Measurements from ENCODE around the gene VCAN.

Gene VCAN

DNA sequence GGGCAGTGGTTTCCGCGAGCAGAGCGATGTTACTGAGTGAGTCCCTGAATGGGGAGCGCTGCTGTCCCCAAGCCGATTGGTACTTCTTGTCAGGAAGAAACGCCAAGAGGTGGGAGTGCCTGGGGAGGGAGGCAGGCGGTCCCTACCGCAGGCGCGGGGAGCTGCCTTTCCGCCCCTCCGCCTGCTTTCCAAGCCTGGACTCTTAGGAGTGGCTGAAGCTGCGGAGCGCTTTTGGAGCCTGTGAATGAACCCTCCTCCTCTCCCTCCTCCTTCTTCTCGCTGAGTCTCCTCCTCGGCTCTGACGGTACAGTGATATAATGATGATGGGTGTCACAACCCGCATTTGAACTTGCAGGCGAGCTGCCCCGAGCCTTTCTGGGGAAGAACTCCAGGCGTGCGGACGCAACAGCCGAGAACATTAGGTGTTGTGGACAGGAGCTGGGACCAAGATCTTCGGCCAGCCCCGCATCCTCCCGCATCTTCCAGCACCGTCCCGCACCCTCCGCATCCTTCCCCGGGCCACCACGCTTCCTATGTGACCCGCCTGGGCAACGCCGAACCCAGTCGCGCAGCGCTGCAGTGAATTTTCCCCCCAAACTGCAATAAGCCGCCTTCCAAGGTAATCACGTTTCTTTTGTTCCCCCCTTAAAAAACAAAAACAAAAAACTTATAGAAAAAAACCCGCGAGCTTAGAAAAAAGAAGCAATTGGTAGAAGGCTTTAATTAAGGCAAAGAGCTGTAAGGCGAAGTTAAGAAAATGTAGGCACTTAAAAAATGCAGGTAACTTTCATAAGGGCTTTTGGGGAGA lies at the start of gene VCAN:
TSS of gene VCAN (plus strand) at position 340 of the 808 bp plus-strand sequence. CDS start 11,775 bp downstream, outside the sequence.
- TF ChIP-seq, protein P1, sequence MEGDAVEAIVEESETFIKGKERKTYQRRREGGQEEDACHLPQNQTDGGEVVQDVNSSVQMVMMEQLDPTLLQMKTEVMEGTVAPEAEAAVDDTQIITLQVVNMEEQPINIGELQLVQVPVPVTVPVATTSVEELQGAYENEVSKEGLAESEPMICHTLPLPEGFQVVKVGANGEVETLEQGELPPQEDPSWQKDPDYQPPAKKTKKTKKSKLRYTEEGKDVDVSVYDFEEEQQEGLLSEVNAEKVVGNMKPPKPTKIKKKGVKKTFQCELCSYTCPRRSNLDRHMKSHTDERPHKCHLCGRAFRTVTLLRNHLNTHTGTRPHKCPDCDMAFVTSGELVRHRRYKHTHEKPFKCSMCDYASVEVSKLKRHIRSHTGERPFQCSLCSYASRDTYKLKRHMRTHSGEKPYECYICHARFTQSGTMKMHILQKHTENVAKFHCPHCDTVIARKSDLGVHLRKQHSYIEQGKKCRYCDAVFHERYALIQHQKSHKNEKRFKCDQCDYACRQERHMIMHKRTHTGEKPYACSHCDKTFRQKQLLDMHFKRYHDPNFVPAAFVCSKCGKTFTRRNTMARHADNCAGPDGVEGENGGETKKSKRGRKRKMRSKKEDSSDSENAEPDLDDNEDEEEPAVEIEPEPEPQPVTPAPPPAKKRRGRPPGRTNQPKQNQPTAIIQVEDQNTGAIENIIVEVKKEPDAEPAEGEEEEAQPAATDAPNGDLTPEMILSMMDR (IDR thresholded peaks at IDR 0.05; ENCODE audit: unreplicated experiment in 3 of 3) = no peak
- H3K9me3 Mint-ChIP-seq = no peaks in the 10 kb centered on the region
- peak within 1 kb of the TSS; percentile 84 to 99 (median 96) for H3K27ac Mint-ChIP-seq
- H3K36me3 Mint-ChIP-seq (ENCODE audit: low read depth) = peaks cover 28% of the 10 kb centered on the region
- peaks cover 30% of the 10 kb centered on the region for H3K4me1 Mint-ChIP-seq
- no peaks in the 10 kb centered on the region for H3K27me3 Mint-ChIP-seq (ENCODE audit: low read depth)
- H3K4me3 Mint-ChIP-seq = peak within 1 kb of the TSS; percentile 91 to 97 (median 94)

DNA sequence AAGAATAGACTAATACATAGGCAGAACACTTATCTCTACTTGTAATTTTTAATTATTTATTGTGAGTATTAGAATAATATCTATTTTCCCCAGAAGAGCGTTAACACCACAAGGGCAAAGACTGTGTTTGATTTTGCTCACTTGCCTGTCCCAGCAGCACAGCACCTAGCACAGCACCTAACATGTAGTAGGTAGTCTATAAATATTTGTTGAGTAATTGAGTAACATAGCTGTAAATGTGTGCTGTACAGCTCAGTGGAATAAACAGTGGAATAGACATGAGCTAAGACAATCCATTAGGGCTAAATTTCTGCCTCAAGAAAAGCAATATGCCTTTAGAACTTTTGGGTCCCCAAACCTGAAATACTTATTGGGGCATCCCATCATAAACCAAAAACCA lies 49.3 kb upstream of the VCAN start:
- TF ChIP-seq, protein P1 (IDR thresholded peaks at IDR 0.05; ENCODE audit: unreplicated experiment in 3 of 3) = no peak
- H3K4me1 Mint-ChIP-seq = no peaks in the 10 kb centered on the region
- no peak overlapping the region for H3K4me3 Mint-ChIP-seq
- H3K27ac Mint-ChIP-seq = no peak overlapping the region
- peaks cover 23% of the 10 kb centered on the region for H3K9me3 Mint-ChIP-seq
- peaks cover 8% of the 10 kb centered on the region for H3K36me3 Mint-ChIP-seq (ENCODE audit: low read depth)
- H3K27me3 Mint-ChIP-seq (ENCODE audit: low read depth) = no peaks in the 10 kb centered on the region

DNA sequence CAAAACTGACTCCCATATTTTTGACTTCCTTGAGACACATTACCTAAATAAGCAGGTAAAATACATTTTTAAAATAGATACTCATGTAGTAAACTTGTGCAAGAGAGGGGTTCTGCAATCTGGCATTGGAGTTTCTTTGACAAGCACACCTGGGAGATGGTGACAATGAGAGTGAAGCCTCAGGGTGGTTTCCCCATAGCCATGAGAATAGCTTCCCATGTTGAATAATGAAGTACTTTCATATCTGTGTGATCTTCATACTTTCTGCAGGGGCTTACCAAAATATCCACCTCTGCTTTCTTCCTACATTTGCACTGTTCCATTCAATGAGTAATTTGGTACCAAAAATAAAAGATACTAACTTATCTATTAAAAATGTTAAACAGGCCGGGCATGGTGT lies 44.7 kb upstream of the VCAN start:
- TF ChIP-seq, protein P1 (IDR thresholded peaks at IDR 0.05; ENCODE audit: unreplicated experiment in 3 of 3) = no peak
- peaks cover 5% of the 10 kb centered on the region for H3K36me3 Mint-ChIP-seq (ENCODE audit: low read depth)
- no peaks in the 10 kb centered on the region for H3K27me3 Mint-ChIP-seq (ENCODE audit: low read depth)
- H3K27ac Mint-ChIP-seq = no peak overlapping the region
- H3K9me3 Mint-ChIP-seq = peaks cover 13% of the 10 kb centered on the region
- H3K4me1 Mint-ChIP-seq = peaks cover 6% of the 10 kb centered on the region
- H3K4me3 Mint-ChIP-seq = no peak overlapping the region

DNA sequence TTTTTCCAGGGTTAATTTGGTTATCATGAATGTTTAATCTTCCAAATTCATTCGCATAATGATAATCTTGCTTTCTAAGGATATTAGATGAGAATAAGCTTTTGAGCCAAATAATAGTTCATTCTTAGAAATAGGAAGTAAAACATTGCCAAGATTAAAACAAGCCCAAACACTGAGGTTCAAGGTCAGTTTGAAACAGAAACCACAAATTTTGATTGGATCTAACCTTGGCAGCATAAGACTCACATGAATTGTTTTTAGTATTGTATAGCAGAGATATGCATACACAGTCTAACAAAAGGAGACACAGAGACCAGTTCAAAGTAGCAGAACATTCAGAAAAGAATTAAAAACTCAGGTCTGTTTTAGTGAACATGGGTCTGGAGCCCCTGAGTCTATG lies 43.4 kb upstream of the VCAN start:
- peaks cover 5% of the 10 kb centered on the region for H3K36me3 Mint-ChIP-seq (ENCODE audit: low read depth)
- TF ChIP-seq, protein P1 (IDR thresholded peaks at IDR 0.05; ENCODE audit: unreplicated experiment in 3 of 3) = no peak
- H3K4me3 Mint-ChIP-seq = no peak overlapping the region
- peaks cover 11% of the 10 kb centered on the region for H3K9me3 Mint-ChIP-seq
- H3K27ac Mint-ChIP-seq = no peak overlapping the region
- peaks cover 6% of the 10 kb centered on the region for H3K4me1 Mint-ChIP-seq
- no peaks in the 10 kb centered on the region for H3K27me3 Mint-ChIP-seq (ENCODE audit: low read depth)

DNA sequence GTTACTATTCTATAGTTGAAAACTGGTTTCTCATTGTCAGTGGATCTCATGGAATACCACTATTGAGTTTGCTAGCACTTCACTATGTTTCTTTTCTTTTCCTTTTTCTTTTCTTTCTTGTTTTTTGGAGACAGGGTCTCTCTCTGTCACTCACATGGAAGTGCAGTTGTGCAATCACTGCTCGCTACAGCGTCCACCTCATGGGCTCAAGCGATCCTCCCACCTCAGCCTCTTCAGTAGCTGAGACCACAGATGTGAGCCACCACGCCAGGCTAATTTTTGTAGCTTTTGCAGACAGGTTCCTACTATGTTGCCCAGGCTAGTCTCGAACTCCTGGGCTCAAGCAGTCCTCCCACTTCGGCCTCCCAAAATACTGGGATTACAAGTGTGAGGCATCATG lies 42.7 kb upstream of the VCAN start:
- H3K4me3 Mint-ChIP-seq = no peak overlapping the region
- no peaks in the 10 kb centered on the region for H3K27me3 Mint-ChIP-seq (ENCODE audit: low read depth)
- H3K27ac Mint-ChIP-seq = no peak overlapping the region
- TF ChIP-seq, protein P1 (IDR thresholded peaks at IDR 0.05; ENCODE audit: unreplicated experiment in 3 of 3) = no peak
- peaks cover 6% of the 10 kb centered on the region for H3K4me1 Mint-ChIP-seq
- peaks cover 11% of the 10 kb centered on the region for H3K9me3 Mint-ChIP-seq
- peaks cover 5% of the 10 kb centered on the region for H3K36me3 Mint-ChIP-seq (ENCODE audit: low read depth)
